Hematopoietic multipotent progenitor cell treated with erythropoietin and hydrocortisone succinate and interleukin-3 and kit ligand, for 8 days (in vitro differentiated cells): ENCODE results near the gene NOTUM.

Source experiments
- DNase-seq: peaks from one replicate; pipeline ENCODE4 v3.0.0-alpha.2; 2015

The NOTUM gene

GRCh38 chr17:81961087-81961511 is at the start of gene NOTUM:
TSS of gene NOTUM (minus strand) at chr17:81961187. CDS start at chr17:81960909, 278 bp downstream.
- peak; percentile 32 for DNase-seq

GRCh38 chr17:82009413-82009812 is 48.4 kb upstream of the NOTUM start:
- no peak for DNase-seq

- DNase-seq, result no peak
These were observed 48.0 kb upstream of the NOTUM start for GRCh38 chr17:82008941-82009405.

- no peak for DNase-seq
These were observed 47.4 kb upstream of the NOTUM start for GRCh38 chr17:82008258-82008940.

- no peak for DNase-seq
These were observed 46.7 kb upstream of the NOTUM start for GRCh38 chr17:82007495-82008257.

- DNase-seq, result no peak
These were observed 46.2 kb upstream of the NOTUM start for GRCh38 chr17:82007228-82007494.

- DNase-seq, result no peak
These were observed 45.7 kb upstream of the NOTUM start for GRCh38 chr17:82006468-82007227.

- DNase-seq, result no peak
These were observed 44.8 kb upstream of the NOTUM start for GRCh38 chr17:82005701-82006348.

- DNase-seq, result no peak
These were observed 43.8 kb upstream of the NOTUM start for GRCh38 chr17:82004517-82005455.

- DNase-seq, result no peak
These were observed 42.7 kb upstream of the NOTUM start for GRCh38 chr17:82003411-82004381.

- DNase-seq, result no peak
These were observed 40.6 kb upstream of the NOTUM start for GRCh38 chr17:82001571-82002056.

GRCh38 chr17:82000803-82001570 is 40.0 kb upstream of the NOTUM start:
- DNase-seq, result no peak

GRCh38 chr17:81999976-82000802 is 39.2 kb upstream of the NOTUM start:
- no peak for DNase-seq

- DNase-seq, result no peak
These were observed 38.6 kb upstream of the NOTUM start for GRCh38 chr17:81999587-81999975.

- DNase-seq, result no peak
These were observed 37.9 kb upstream of the NOTUM start for GRCh38 chr17:81998691-81999438.

GRCh38 chr17:81998212-81998611 is 37.2 kb upstream of the NOTUM start:
- no peak for DNase-seq

- no peak for DNase-seq
These were observed 35.9 kb upstream of the NOTUM start for GRCh38 chr17:81996757-81997441.
